AG04450 (cell line): ENCODE measurements around the gene PSMC4. TPM values are rescaled to one million over a fixed set of nuclear protein-coding genes. Genes with fewer than 3 reads are reported as not detected.

Source experiments
- CTCF ChIA-PET: fragments of 300-600, 350-600 bp; formaldehyde crosslinking; extraction: SDS; loops from one replicate; lab custom pipeline; 2022; ENCODE audit warnings: antibody characterized with exemption, inconsistent platforms; lab: Charles Lee
- POLR2A ChIA-PET: fragments of 350-600 bp; formaldehyde crosslinking; extraction: SDS; loops from one replicate; lab custom pipeline; 2021; ENCODE audit warnings: antibody characterized with exemption, inconsistent platforms; lab: Yijun Ruan, JAX
- DNase-seq: peaks from one replicate; pipeline ENCODE4 v3.0.0-alpha.2; 2011; ENCODE audit warnings: low read depth, low spot score
- H3K27ac ChIP-seq: one replicate; pipeline ENCODE4 v1.5.1; 2012; ENCODE audit warnings: low read depth, low read length, control low read depth
- H3K27me3 ChIP-seq: one replicate; pipeline ENCODE4 v1.6.0; 2012; ENCODE audit warnings: low read length; ENCODE audit not compliant: control insufficient read depth, insufficient read depth
- H3K4me3 ChIP-seq: 2 replicates; pipeline ENCODE4 v1.5.1; 2011; ENCODE audit warnings: mild to moderate bottlenecking, low read depth, low read length, control low read depth
- H3K9me3 ChIP-seq: 2 replicates; pipeline ENCODE4 v1.5.1; 2012; ENCODE audit warnings: low read length; ENCODE audit not compliant: control insufficient read depth, insufficient read depth
- polyA plus RNA-seq: library from polyadenylated mRNA; depleted of rRNA; stranded (reverse); fragments of >200 nt; gene quantifications from 2 replicates; pipeline ENCODE4 v1.2.3, GENCODE V29; 2011
- TF ChIP-seq, protein P1 (sequence below): IDR thresholded peaks from 2 replicates; pipeline ENCODE4 v1.5.1; 2011; ENCODE audit warnings: low read depth, low read length, control low read depth, inconsistent platforms

PSMC4 gene
- polyA plus RNA-seq, 1 experiment, result 68.6 TPM

DNA sequence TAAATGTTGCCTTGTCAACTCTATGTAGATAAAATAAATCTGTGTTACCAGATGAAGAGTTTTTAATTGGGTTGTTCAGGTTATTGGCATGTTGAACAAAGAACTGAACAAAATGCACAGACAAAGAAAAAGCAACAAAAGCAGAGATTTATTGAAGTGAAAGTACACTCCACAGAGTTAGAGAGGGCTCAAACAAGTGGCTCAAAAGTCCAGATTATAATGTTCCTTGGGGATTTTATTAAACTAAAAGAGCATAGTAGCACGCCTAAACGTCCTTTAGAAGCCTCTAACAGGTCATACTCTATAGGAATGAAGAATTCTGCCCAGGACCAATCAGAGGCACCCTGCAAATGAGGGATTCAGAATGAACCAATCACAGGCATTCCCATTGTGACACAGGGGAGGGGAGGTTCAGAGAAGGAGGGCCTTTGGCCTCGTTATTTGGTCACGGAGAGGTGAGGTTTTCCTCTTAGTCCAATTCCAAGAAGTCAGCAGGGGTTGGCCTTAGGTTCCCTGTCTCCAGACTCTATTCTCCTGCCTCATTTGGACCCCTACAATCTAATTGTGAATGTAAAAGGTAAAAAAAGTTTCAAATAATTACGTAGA lies 12.8 kb downstream of the PSMC4 start:
- H3K9me3 ChIP-seq, result peaks cover 9% of the 10 kb centered on the region; the same call in 1 of the 2 replicates
- ChIA-PET CTCF (interaction anchor here (0.5 to 1.0 kb wide), 3 partner anchors 14 to 618 kb away, joined by 3 read pairs; no protein-coding TSS in a partner anchor), POLR2A (no interaction called here)
- no peaks in the 10 kb centered on the region for H3K27me3 ChIP-seq
- H3K27ac ChIP-seq, result no peak overlapping the region
- H3K4me3 ChIP-seq, result no peak overlapping the region
- TF ChIP-seq, protein P1, sequence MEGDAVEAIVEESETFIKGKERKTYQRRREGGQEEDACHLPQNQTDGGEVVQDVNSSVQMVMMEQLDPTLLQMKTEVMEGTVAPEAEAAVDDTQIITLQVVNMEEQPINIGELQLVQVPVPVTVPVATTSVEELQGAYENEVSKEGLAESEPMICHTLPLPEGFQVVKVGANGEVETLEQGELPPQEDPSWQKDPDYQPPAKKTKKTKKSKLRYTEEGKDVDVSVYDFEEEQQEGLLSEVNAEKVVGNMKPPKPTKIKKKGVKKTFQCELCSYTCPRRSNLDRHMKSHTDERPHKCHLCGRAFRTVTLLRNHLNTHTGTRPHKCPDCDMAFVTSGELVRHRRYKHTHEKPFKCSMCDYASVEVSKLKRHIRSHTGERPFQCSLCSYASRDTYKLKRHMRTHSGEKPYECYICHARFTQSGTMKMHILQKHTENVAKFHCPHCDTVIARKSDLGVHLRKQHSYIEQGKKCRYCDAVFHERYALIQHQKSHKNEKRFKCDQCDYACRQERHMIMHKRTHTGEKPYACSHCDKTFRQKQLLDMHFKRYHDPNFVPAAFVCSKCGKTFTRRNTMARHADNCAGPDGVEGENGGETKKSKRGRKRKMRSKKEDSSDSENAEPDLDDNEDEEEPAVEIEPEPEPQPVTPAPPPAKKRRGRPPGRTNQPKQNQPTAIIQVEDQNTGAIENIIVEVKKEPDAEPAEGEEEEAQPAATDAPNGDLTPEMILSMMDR, result no peak
- DNase-seq, result no peak

DNA sequence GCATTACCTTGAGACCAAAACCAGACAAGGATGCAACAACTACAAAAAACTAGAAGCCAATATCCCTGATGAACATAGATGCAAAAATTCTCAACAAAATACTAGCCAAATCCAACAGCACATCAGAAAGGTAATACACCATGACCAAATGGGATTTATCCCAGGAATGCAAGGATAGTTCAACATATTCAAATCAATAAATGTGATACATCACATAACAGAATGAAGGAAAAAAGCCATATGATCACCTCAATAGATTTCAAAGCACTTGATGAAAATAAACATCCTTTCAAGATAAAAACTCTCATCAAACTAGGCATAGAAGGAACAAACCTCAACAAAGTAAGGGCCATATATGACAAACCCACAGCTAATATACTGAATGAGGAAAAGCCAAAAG lies 15.7 kb downstream of the PSMC4 start:
- DNase-seq, result no peak
- Histone ChIP-seq H3K4me3 (no peak overlapping the region), H3K9me3 (peaks cover 9% of the 10 kb centered on the region; the same call in 1 of the 2 replicates), H3K27me3 (no peaks in the 10 kb centered on the region), H3K27ac (no peak overlapping the region)
- ChIA-PET CTCF (no interaction called here), POLR2A (no interaction called here)
- TF ChIP-seq, protein P1, result no peak

DNA sequence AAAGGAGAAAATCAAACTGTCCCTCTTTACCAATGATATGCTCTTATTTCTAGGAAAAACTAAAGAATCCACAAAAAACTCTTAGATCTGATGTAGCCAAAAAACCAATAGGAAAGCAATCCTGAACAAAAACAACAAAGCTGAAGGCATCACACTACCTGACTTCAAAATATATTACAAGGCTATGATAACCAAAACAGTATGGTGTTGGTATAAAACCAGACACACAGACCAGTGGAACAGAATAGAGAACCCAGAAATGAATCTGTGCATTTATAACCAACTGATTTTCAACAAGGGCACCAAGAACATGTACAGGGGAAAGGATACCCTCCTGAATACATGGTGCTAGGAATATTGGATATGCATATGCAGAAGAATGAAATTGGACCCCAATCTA lies 16.2 kb downstream of the PSMC4 start:
- no peak overlapping the region for H3K4me3 ChIP-seq
- H3K9me3 ChIP-seq, result peaks cover 9% of the 10 kb centered on the region; the same call in 1 of the 2 replicates
- DNase-seq, result no peak
- H3K27ac ChIP-seq, result no peak overlapping the region
- CTCF ChIA-PET, result no interaction called here
- POLR2A ChIA-PET, result no interaction called here
- TF ChIP-seq, protein P1, result no peak
- no peaks in the 10 kb centered on the region for H3K27me3 ChIP-seq

DNA sequence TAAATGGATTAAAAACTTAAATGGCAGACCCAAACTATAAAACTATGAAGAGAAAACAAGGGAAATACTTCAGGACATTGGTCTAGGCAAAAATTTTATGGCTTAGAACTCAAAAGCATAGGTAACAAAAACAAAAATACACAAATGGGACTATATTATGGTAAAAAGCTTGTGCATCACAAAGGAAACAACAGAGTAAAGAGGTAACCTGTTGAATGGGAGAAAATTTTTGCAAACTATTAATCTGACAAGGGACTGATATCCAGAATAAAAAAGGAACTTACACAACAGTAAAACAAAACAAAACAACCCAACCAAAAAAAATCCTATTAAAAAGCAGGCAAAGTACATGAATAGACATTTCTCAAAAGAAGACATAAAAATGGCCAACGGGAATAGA lies 16.6 kb downstream of the PSMC4 start:
- ChIA-PET CTCF (no interaction called here), POLR2A (no interaction called here)
- no peak for DNase-seq
- Histone ChIP-seq H3K9me3 (peaks cover 9% of the 10 kb centered on the region; the same call in 1 of the 2 replicates), H3K4me3 (no peak overlapping the region), H3K27ac (no peak overlapping the region), H3K27me3 (no peaks in the 10 kb centered on the region)
- TF ChIP-seq, protein P1, result no peak

DNA sequence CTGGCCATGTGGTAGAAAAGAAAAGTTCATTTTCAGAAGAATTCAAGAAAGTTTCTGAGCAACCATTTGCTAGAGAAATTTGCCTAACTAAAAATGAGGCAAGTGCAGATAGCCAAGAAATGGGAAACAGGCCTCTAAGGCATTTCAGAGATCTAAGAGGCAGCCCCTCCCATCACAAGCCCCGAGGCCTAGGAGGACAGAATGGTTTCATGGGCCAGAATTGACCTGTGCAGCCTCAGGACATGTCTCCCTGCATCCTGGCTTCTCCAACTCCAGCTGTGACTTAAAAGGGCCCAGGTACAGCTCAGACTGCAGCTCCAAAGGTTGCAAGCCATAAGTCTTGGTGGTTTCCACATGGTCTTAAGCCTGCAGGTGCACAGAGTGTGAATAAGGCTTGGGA lies 22.6 kb downstream of the PSMC4 start:
- CTCF ChIA-PET, result interaction anchor here (0.6 kb wide), 1 partner anchor 23 kb away, joined by 3 read pairs; no protein-coding TSS in a partner anchor
- TF ChIP-seq, protein P1, result no peak
- Histone ChIP-seq H3K9me3 (no peaks in the 10 kb centered on the region; the same call in 1 of the 2 replicates), H3K4me3 (no peak overlapping the region), H3K27ac (no peak overlapping the region), H3K27me3 (no peaks in the 10 kb centered on the region)
- DNase-seq, result no peak
- POLR2A ChIA-PET, result no interaction called here
